Right atrium auricular region (tissue), 2 donors: ENCODE data around the gene NDUFAB1. TPM values are rescaled to one million over a fixed set of nuclear protein-coding genes. Genes with fewer than 3 reads are reported as not detected.

ENCODE experiments used
- DNase-seq: peaks from one replicate; pipeline ENCODE4 v3.0.0-alpha.2; 2019; ENCODE audit warnings: low spot score
- H3K27ac ChIP-seq, 2 donors: fragments of 200-600 bp; sonication (generic); 1 replicate in 1 of 2; 2 replicates in 1 of 2; pipeline ENCODE4 v1.5.1; 2016 to 2019
- H3K27me3 ChIP-seq, 2 donors: fragments of 200-600 bp; sonication (generic); one replicate each; pipeline versions ENCODE4 v1.5.1 to v1.6.0; 2017 to 2019
- H3K36me3 ChIP-seq: fragments of 200-600 bp; sonication (generic); one replicate; pipeline ENCODE4 v1.5.1; 2016
- H3K4me1 ChIP-seq, 2 donors: fragments of 200-600 bp; sonication (generic); one replicate each; pipeline versions ENCODE4 v1.5.1 to v1.6.0; 2017 to 2019
- H3K4me3 ChIP-seq, 2 donors: fragments of 200-600 bp; sonication (generic); 1 replicate in 1 of 2; 2 replicates in 1 of 2; pipeline ENCODE4 v1.5.1; 2017 to 2019; ENCODE audit warnings: mild to moderate bottlenecking in 1 of 2, moderate library complexity in 1 of 2
- H3K9me3 ChIP-seq, 2 donors: fragments of 200-600 bp; sonication (generic); one replicate each; pipeline ENCODE4 v1.5.1; 2019
- total RNA-seq, 2 donors: library from RNA; depleted of rRNA; stranded (reverse); fragments of >200 nt; gene quantifications; one replicate each; pipeline ENCODE4 v1.1.0, GENCODE V29; 2016
- TF ChIP-seq, protein P1 (sequence below), 2 donors: fragments of 200-600 bp; sonication (generic); IDR thresholded peaks; one replicate each; pipeline ENCODE4 v1.5.1; 2019; ENCODE audit warnings: antibody characterized with exemption in 2 of 2

NDUFAB1 gene
- total RNA-seq, 2 donors from 2014 or later = 478 to 774 TPM

DNA sequence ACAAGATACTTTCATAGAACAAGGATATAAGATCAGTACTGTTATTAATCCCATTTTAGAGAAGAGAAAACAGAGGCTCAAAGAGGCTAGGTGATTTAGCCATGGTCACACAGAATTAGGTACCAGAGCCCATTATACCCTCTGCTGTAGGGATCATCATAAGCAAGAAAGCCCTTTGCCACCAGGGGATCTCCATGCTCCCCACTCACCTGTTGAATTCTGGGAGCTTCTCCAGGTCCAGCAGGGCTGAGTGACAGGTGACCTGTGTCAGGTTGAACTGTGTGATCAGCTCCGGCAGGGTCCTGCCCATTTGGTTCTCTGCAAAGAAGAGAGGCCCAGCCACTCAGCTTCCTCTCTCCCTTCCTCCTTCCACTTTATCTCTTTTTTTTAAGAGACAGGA, 63.7 kb downstream of the NDUFAB1 start:
- H3K27me3 ChIP-seq = no peaks in the 10 kb centered on the region
- H3K27ac ChIP-seq = no peak overlapping the region
- no peaks in the 10 kb centered on the region for H3K4me1 ChIP-seq
- TF ChIP-seq, protein P1, sequence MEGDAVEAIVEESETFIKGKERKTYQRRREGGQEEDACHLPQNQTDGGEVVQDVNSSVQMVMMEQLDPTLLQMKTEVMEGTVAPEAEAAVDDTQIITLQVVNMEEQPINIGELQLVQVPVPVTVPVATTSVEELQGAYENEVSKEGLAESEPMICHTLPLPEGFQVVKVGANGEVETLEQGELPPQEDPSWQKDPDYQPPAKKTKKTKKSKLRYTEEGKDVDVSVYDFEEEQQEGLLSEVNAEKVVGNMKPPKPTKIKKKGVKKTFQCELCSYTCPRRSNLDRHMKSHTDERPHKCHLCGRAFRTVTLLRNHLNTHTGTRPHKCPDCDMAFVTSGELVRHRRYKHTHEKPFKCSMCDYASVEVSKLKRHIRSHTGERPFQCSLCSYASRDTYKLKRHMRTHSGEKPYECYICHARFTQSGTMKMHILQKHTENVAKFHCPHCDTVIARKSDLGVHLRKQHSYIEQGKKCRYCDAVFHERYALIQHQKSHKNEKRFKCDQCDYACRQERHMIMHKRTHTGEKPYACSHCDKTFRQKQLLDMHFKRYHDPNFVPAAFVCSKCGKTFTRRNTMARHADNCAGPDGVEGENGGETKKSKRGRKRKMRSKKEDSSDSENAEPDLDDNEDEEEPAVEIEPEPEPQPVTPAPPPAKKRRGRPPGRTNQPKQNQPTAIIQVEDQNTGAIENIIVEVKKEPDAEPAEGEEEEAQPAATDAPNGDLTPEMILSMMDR (IDR thresholded peaks at IDR 0.05) = no peak
- H3K36me3 ChIP-seq = peaks cover 68% of the 10 kb centered on the region
- no peak for DNase-seq
- no peaks in the 10 kb centered on the region for H3K9me3 ChIP-seq
- no peak overlapping the region for H3K4me3 ChIP-seq

Other genes with a start within 250 kb of the NDUFAB1 start
- gene COG7, start 143.1 kb downstream of the NDUFAB1 start, total RNA-seq = 10 to 100 TPM in 1 of 2 donors, 1 to 10 TPM in 1; 9.0 to 11.2 TPM
- gene GGA2, start 85.8 kb downstream of the NDUFAB1 start, total RNA-seq = 10 to 100 TPM; 25.0 to 59.3 TPM
- gene EARS2, start 39.0 kb downstream of the NDUFAB1 start, total RNA-seq = 10 to 100 TPM; 15.3 to 18.1 TPM
- gene UBFD1, start 38.6 kb downstream of the NDUFAB1 start, total RNA-seq = 10 to 100 TPM; 85.5 to 93.9 TPM
- gene PALB2, start 45.0 kb upstream of the NDUFAB1 start, total RNA-seq = 1 to 10 TPM; 4.7 TPM
- gene DCTN5, start 45.1 kb upstream of the NDUFAB1 start, total RNA-seq = 10 to 100 TPM; 22.3 to 25.7 TPM
- 1 to 10 TPM in 1 of 2 donors, under 1 TPM in 1; 0.71 to 3.3 TPM for gene PLK1, start 82.6 kb upstream of the NDUFAB1 start, total RNA-seq
- not detected for gene ERN2, start 116.9 kb upstream of the NDUFAB1 start, total RNA-seq
- not detected for gene CHP2, start 158.7 kb upstream of the NDUFAB1 start, total RNA-seq
- gene PRKCB, start 239.7 kb upstream of the NDUFAB1 start, total RNA-seq = 1 to 10 TPM in 1 of 2 donors, under 1 TPM in 1; 0.93 to 3.1 TPM